Parathyroid adenoma (tissue), 2 donors: ENCODE results near the gene TECTB.

Experiments
- H2AFZ ChIP-seq: fragments of 300-600 bp; sonication (generic); one replicate; pipeline ENCODE4 v1.7.0; 2017; ENCODE audit warnings: antibody characterized with exemption, mild to moderate bottlenecking
- H3K27ac ChIP-seq: fragments of 300-600 bp; sonication (generic); one replicate; pipeline ENCODE4 v1.7.0; 2017
- H3K27me3 ChIP-seq: fragments of 300-600 bp; sonication (generic); one replicate; pipeline ENCODE4 v1.7.0; 2017; ENCODE audit warnings: low read length; ENCODE audit not compliant: control insufficient read depth, insufficient read depth
- H3K36me3 ChIP-seq: fragments of 300-600 bp; sonication (generic); one replicate; pipeline ENCODE4 v1.7.0; 2017; ENCODE audit warnings: low read length; ENCODE audit not compliant: control insufficient read depth, insufficient read depth
- H3K4me1 ChIP-seq: fragments of 300-600 bp; sonication (generic); one replicate; pipeline ENCODE4 v1.7.0; 2017; ENCODE audit warnings: control low read depth
- H3K4me2 ChIP-seq: fragments of 300-600 bp; sonication (generic); one replicate; pipeline ENCODE4 v1.7.0; 2017; ENCODE audit warnings: low read length
- H3K4me3 ChIP-seq: fragments of 300-600 bp; sonication (generic); one replicate; pipeline ENCODE4 v1.7.0; 2017; ENCODE audit warnings: low read depth, low read length
- H3K79me2 ChIP-seq: fragments of 300-600 bp; sonication (generic); one replicate; pipeline ENCODE4 v1.7.0; 2017; ENCODE audit warnings: control low read depth
- H3K9ac ChIP-seq: fragments of 300-600 bp; sonication (generic); one replicate; pipeline ENCODE4 v1.7.0; 2017; ENCODE audit warnings: mild to moderate bottlenecking
- H3K9me3 ChIP-seq: fragments of 300-600 bp; sonication (generic); one replicate; pipeline ENCODE4 v1.7.0; 2017; ENCODE audit warnings: low read length; ENCODE audit not compliant: control insufficient read depth
- CTCF ChIP-seq: fragments of 300-600 bp; sonication (generic); IDR thresholded peaks from one replicate; pipeline ENCODE4 v1.7.0; 2017; ENCODE audit warnings: antibody characterized with exemption, mild to moderate bottlenecking
- donor health status: primary hyperparathyroidism.

TECTB gene

GRCh38 chr10:112340601-112341000 lies 57.4 kb downstream of the TECTB start:
- no peak overlapping the region for H3K4me2 ChIP-seq
- no peak overlapping the region for H2AFZ ChIP-seq
- H3K27me3 ChIP-seq, result no peaks in the 10 kb centered on the region
- no peaks in the 10 kb centered on the region for H3K79me2 ChIP-seq
- no peak overlapping the region for H3K4me3 ChIP-seq
- TF ChIP-seq CTCF, result no peak
- H3K36me3 ChIP-seq, result no peaks in the 10 kb centered on the region
- H3K27ac ChIP-seq, result no peak overlapping the region
- no peaks in the 10 kb centered on the region for H3K9me3 ChIP-seq
- H3K9ac ChIP-seq, result no peak overlapping the region
- no peaks in the 10 kb centered on the region for H3K4me1 ChIP-seq

- no peaks in the 10 kb centered on the region for H3K36me3 ChIP-seq
- no peak overlapping the region for H3K4me3 ChIP-seq
- H3K9ac ChIP-seq, result no peak overlapping the region
- H3K4me2 ChIP-seq, result no peak overlapping the region
- no peaks in the 10 kb centered on the region for H3K4me1 ChIP-seq
- H2AFZ ChIP-seq, result no peak overlapping the region
- no peaks in the 10 kb centered on the region for H3K79me2 ChIP-seq
- TF ChIP-seq CTCF, result no peak
- no peaks in the 10 kb centered on the region for H3K27me3 ChIP-seq
- H3K9me3 ChIP-seq, result no peaks in the 10 kb centered on the region
- H3K27ac ChIP-seq, result no peak overlapping the region
Measured at GRCh38 chr10:112343056-112343806, 60.0 kb downstream of the TECTB start.

GRCh38 chr10:112344261-112344660 lies 61.1 kb downstream of the TECTB start:
- Histone ChIP-seq H3K4me1 (no peaks in the 10 kb centered on the region), H3K9ac (no peak overlapping the region), H3K27ac (no peak overlapping the region), H3K36me3 (no peaks in the 10 kb centered on the region), H3K27me3 (no peaks in the 10 kb centered on the region), H2AFZ (no peak overlapping the region), H3K4me3 (no peak overlapping the region), H3K79me2 (no peaks in the 10 kb centered on the region), H3K4me2 (no peak overlapping the region), H3K9me3 (no peaks in the 10 kb centered on the region)
- TF ChIP-seq CTCF, result no peak

GRCh38 chr10:112345202-112345601 lies 62.0 kb downstream of the TECTB start:
- H3K4me1 ChIP-seq, result no peaks in the 10 kb centered on the region
- no peaks in the 10 kb centered on the region for H3K79me2 ChIP-seq
- H3K9ac ChIP-seq, result no peak overlapping the region
- no peak overlapping the region for H2AFZ ChIP-seq
- no peak for TF ChIP-seq CTCF
- H3K27me3 ChIP-seq, result no peaks in the 10 kb centered on the region
- no peak overlapping the region for H3K4me3 ChIP-seq
- H3K9me3 ChIP-seq, result no peaks in the 10 kb centered on the region
- no peak overlapping the region for H3K4me2 ChIP-seq
- H3K36me3 ChIP-seq, result no peaks in the 10 kb centered on the region
- no peak overlapping the region for H3K27ac ChIP-seq

- TF ChIP-seq CTCF, result no peak
- Histone ChIP-seq H3K27me3 (no peaks in the 10 kb centered on the region), H3K4me2 (no peak overlapping the region), H3K27ac (no peak overlapping the region), H3K4me3 (no peak overlapping the region), H3K9me3 (no peaks in the 10 kb centered on the region), H3K9ac (no peak overlapping the region), H2AFZ (no peak overlapping the region), H3K4me1 (no peaks in the 10 kb centered on the region), H3K79me2 (no peaks in the 10 kb centered on the region), H3K36me3 (no peaks in the 10 kb centered on the region)
Measured at GRCh38 chr10:112345743-112346142, 62.5 kb downstream of the TECTB start.
